Measurements from ENCODE around the gene RAB33B.

- TF ChIP-seq CTCF (IDR thresholded peaks at IDR 0.05; ENCODE audit: low read length) (no peak), EZH2 (optimal IDR thresholded peaks at IDR 0.05; ENCODE audit: low read depth, low read length) (no peak), EZH2phosphoT487 (IDR thresholded peaks at IDR 0.05; ENCODE audit: low read length) (no peak)
Measured at GRCh38 chr4:139453371-139454110, 380 bp upstream of the RAB33B start.

Measured in MM.1S (cell line).